Measurements from ENCODE around the gene RHBDF2.

Gene RHBDF2

DNA sequence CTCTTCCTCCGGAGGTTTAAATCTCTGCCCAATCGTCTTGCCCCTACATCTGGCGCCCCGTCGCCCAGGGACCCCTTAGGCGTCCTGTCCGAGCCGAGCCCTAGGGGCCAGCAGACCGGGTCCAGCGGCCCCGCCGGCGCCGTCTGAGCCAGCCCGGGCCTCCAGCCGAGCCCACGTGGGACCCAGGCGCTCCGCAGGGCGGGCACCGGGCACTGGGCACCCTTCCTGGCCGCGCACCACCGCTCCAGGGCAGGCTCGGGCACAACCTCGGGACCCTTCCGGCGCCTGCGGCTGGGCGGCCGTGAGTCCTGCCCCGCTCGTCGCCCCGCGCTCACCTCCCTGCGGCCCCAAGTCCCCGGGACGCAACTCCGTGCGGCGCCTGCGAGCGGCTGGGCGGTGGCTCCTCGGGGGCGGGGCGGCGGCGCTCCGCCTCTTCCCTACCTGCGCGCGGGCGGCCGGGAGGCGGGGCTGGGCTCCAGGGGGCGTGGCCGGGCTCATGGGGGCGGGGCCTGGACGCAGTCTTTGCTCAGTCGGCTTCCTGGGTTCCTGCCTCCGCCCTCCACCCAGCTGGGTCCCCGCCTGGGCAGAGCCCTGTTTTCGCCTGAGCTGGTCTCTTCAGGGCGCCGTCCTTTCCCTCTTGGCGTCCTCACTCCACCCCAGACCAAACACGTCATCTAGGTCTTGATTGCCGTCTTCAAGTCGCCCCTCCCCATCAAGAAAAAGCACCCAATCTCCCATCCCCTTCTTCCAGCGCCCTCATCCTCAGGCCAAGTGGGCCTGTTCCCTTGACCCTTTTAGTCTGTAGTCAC is at the start of gene RHBDF2:
Gene RHBDF2 (minus strand): TSS at position 406 of the 809 bp plus-strand sequence. CDS start 19,899 bp downstream, outside the sequence.
- H4K20me1 ChIP-seq = peaks cover 36% of the 10 kb centered on the region
- peak within 1 kb of the TSS; percentile 85 for H3K27ac ChIP-seq
- TF ChIP-seq Cebpa-rat (IDR thresholded peaks at IDR 0.05) = no peak
- H3K9me3 ChIP-seq = no peaks in the 10 kb centered on the region
- peaks cover 10% of the 10 kb centered on the region for H3K36me3 ChIP-seq
- H3K27me3 ChIP-seq = no peaks in the 10 kb centered on the region
- peak within 1 kb of the TSS; percentile 89 for H3K9ac ChIP-seq
- H3K4me1 ChIP-seq = peaks cover 65% of the 10 kb centered on the region
- H3K4me2 ChIP-seq = peak within 1 kb of the TSS; percentile 100
- peak within 1 kb of the TSS; percentile 98 for H3K4me3 ChIP-seq

DNA sequence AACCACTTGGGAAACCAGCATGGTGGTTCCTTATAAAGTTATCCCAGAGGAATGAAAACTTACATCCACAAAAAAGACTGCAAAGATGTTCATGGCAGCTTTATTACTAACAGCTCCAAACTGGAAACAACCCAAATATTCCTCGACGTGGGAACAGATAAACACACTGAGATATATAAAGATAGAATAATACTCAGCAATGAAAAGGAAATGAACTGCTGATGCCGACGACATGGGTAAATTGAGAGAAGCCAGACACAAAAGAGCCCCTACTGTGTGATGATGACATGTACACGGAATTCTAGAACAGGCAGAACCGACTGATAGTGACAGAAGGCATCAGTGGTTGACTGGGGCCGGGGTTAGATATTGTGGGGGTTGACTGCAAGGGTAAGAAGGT is 48.3 kb upstream of the RHBDF2 start:
- H3K9me3 ChIP-seq = no peaks in the 10 kb centered on the region
- TF ChIP-seq Cebpa-rat (IDR thresholded peaks at IDR 0.05) = no peak
- H4K20me1 ChIP-seq = no peaks in the 10 kb centered on the region
- H3K36me3 ChIP-seq = no peaks in the 10 kb centered on the region
- H3K4me2 ChIP-seq = peak overlapping the region; percentile 91
- H3K27ac ChIP-seq = 0 out of 2 replicates have a peak overlapping the region, but pooled peaks have one; percentile 76
- H3K27me3 ChIP-seq = peaks cover 19% of the 10 kb centered on the region
- no peak overlapping the region for H3K4me3 ChIP-seq
- peaks cover 98% of the 10 kb centered on the region for H3K4me1 ChIP-seq
- H3K9ac ChIP-seq = peak overlapping the region; percentile 71; the same call in 1 of the 2 replicates

- TF ChIP-seq Cebpa-rat (IDR thresholded peaks at IDR 0.05) = no peak
- 0 out of 2 replicates have a peak overlapping the region, but pooled peaks have one; percentile 76 for H3K27ac ChIP-seq
Observed at GRCh38 chr17:76549215-76549518, 47.9 kb upstream of the RHBDF2 start.

DNA sequence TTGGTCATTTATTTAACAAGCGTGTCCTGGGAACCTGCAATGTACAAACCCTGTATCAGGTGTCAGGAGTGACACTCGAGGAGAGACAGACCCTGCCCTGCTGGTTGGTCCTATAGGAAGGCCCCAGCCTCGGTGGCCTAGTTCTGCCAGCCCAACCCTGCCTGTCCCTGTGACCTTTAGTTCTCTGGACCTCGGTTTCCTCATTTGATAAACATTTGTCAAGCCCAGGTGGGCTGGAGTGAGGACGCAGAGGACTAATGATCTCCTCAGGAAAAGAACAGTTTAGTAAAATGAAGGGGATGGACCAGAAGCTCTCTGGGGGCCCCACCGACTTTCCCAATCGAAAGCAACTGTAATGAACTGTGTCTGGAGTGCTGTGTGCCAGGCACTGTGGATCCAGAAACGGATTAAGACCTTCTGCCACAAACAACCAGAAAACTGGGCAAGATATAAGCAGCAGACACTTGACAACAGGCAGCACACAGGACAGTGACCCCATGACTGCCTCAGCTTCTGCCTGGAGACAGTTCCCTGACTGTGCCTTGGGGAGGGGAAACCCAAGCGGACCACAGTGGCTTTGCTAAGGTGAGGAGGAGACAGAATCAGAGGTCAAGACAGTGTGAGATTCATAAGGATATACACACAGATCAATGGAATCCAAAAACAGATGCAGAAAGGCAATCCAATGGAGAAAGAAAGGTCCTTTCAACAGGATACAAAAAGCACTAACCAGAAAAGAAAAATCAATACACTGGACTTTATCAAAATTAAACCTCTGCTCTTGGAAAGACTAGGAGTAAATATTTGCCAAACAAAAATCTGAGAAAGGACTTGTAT is 47.4 kb upstream of the RHBDF2 start:
- peak overlapping the region; percentile 71 for H3K9ac ChIP-seq
- peak overlapping the region; percentile 76 for H3K27ac ChIP-seq
- peak overlapping the region; percentile 91 for H3K4me2 ChIP-seq

More at GRCh38 chr17:76549215-76549518, 47.9 kb upstream of the RHBDF2 start:
- Histone ChIP-seq H4K20me1 (no peaks in the 10 kb centered on the region), H3K4me2 (peak overlapping the region; percentile 91), H3K9me3 (no peaks in the 10 kb centered on the region), H3K4me1 (peaks cover 98% of the 10 kb centered on the region), H3K36me3 (no peaks in the 10 kb centered on the region), H3K9ac (peak overlapping the region; percentile 71), H3K27me3 (peaks cover 23% of the 10 kb centered on the region), H3K4me3 (no peak overlapping the region)

DNA sequence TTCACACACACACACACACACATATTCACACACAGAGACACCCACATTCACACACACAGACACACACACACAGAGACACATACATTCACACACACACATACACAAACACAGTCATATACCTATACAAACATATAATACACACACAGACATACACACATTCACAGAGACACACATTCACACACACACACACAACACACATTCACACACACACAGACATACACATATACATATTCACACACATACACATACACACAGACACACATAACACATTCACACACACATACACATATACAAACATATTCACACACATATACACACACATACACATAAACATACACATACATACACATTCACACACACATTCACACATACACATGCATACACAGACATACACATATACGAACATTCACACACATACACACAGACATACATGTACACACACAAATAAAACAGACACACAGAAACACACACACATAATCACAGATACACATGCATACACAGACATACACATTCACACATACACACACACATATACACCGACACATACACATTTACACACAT is 46.5 kb upstream of the RHBDF2 start:
- peak overlapping the region; percentile 45; the same call in 1 of the 2 replicates for H3K9ac ChIP-seq
- H3K9me3 ChIP-seq = no peaks in the 10 kb centered on the region
- H3K27ac ChIP-seq = peak overlapping the region; percentile 76
- H3K27me3 ChIP-seq = peaks cover 37% of the 10 kb centered on the region
- H4K20me1 ChIP-seq = no peaks in the 10 kb centered on the region
- no peak for TF ChIP-seq Cebpa-rat (IDR thresholded peaks at IDR 0.05)
- H3K4me3 ChIP-seq = no peak overlapping the region
- no peaks in the 10 kb centered on the region for H3K36me3 ChIP-seq
- H3K4me2 ChIP-seq = peak overlapping the region; percentile 91
- H3K4me1 ChIP-seq = peaks cover 98% of the 10 kb centered on the region

More for the DNA sequence above, 47.4 kb upstream of the RHBDF2 start:
- Histone ChIP-seq H3K9me3 (no peaks in the 10 kb centered on the region), H4K20me1 (no peaks in the 10 kb centered on the region), H3K4me3 (no peak overlapping the region), H3K36me3 (no peaks in the 10 kb centered on the region), H3K4me1 (peaks cover 98% of the 10 kb centered on the region), H3K27me3 (peaks cover 29% of the 10 kb centered on the region)
- TF ChIP-seq Cebpa-rat (IDR thresholded peaks at IDR 0.05) = no peak

GRCh38 chr17:76547183-76547641 is 46.0 kb upstream of the RHBDF2 start:
- H3K9ac ChIP-seq = peak overlapping the region; percentile 73

GRCh38 chr17:76546556-76547182 is 45.4 kb upstream of the RHBDF2 start:
- H3K36me3 ChIP-seq = no peaks in the 10 kb centered on the region
- peak overlapping the region; percentile 91 for H3K4me2 ChIP-seq
- H3K9me3 ChIP-seq = no peaks in the 10 kb centered on the region
- H3K27ac ChIP-seq = peak overlapping the region; percentile 89
- H3K27me3 ChIP-seq = peaks cover 45% of the 10 kb centered on the region
- H3K4me1 ChIP-seq = peaks cover 98% of the 10 kb centered on the region
- no peak for TF ChIP-seq Cebpa-rat (IDR thresholded peaks at IDR 0.05)
- H3K4me3 ChIP-seq = peak overlapping the region; percentile 41; the same call in 1 of the 2 replicates
- H3K9ac ChIP-seq = peak overlapping the region; percentile 73
- H4K20me1 ChIP-seq = no peaks in the 10 kb centered on the region

More at GRCh38 chr17:76547183-76547641, 46.0 kb upstream of the RHBDF2 start:
- peak overlapping the region; percentile 91 for H3K4me2 ChIP-seq
- 0 out of 2 replicates have a peak overlapping the region, but pooled peaks have one; percentile 41 for H3K4me3 ChIP-seq
- no peak for TF ChIP-seq Cebpa-rat (IDR thresholded peaks at IDR 0.05)
- peak overlapping the region; percentile 89 for H3K27ac ChIP-seq
- peaks cover 98% of the 10 kb centered on the region for H3K4me1 ChIP-seq
- no peaks in the 10 kb centered on the region for H4K20me1 ChIP-seq
- H3K27me3 ChIP-seq = peaks cover 42% of the 10 kb centered on the region
- H3K9me3 ChIP-seq = no peaks in the 10 kb centered on the region
- H3K36me3 ChIP-seq = no peaks in the 10 kb centered on the region

GRCh38 chr17:76545918-76546555 is 44.8 kb upstream of the RHBDF2 start:
- Histone ChIP-seq H3K4me2 (peak overlapping the region; percentile 91), H3K27ac (peak overlapping the region; percentile 89), H3K27me3 (peaks cover 45% of the 10 kb centered on the region), H3K36me3 (no peaks in the 10 kb centered on the region), H3K9ac (peak overlapping the region; percentile 73), H4K20me1 (no peaks in the 10 kb centered on the region), H3K9me3 (no peaks in the 10 kb centered on the region), H3K4me3 (0 out of 2 replicates have a peak overlapping the region, but pooled peaks have one; percentile 41), H3K4me1 (peaks cover 98% of the 10 kb centered on the region)
- TF ChIP-seq Cebpa-rat (IDR thresholded peaks at IDR 0.05) = no peak

Measured in BLaER1 (cell line).